ENCODE data around the gene ASAP3. TPM values are rescaled to one million over a fixed set of nuclear protein-coding genes. Genes with fewer than 3 reads are reported as not detected.

ASAP3 gene
- total and polyA plus RNA-seq, 9 donors, result 37.3 to 147 (median 91.0) TPM

DNA sequence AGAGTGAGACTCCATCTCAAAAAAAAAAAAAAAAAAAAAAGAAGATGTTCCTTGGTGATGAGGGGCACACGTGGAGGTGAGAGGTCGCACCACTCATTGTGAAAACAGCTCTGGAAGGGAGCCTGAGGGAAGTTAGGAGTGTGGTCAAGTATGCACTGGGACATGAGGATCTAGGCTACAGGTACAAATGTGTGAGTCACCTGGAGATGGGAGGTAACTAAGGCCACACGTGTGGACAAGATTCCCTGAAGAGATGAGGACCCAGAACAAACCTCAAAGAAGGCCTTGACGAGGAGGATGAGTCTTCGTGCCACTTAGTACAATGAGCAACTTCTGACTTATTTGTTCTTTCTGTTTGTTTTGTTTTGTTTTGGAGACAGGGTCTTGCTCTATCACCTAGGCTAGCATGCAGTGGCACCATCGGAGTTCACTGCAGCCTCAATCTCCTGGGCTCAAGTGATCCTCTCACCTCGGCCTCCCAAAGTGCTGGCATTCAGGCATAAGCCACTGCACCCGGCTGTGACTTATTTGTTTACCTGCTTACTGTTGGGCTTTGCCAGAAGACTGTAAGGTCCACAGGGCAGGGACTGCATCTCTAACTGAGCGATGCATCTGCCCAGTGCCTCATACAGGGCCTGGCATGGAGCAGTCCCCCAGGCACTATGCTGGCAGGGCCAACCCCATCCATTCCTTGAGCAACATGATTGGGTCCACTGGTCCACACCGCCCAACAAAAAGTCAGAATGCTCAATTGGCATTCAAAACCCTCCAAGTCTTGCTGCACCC, 6.4 kb downstream of the ASAP3 start:
- H3K4me3 ChIP-seq, result no peak overlapping the region
- H3K27ac ChIP-seq, result no peak overlapping the region
- no peak for TF ChIP-seq EP300 (IDR thresholded peaks at IDR 0.05)
- WGBS, 3 donors, result 83 to 87% (median 87%) methylated on average over 10 of the region's 10 CpGs
- no peaks in the 10 kb centered on the region for H3K9me3 ChIP-seq
- intact Hi-C loops (cut with DNase I), result no loop called here
- no peaks in the 10 kb centered on the region for H3K27me3 ChIP-seq
- no peak for DNase-seq
- H3K36me3 ChIP-seq, result no peaks in the 10 kb centered on the region
- H3K4me1 ChIP-seq (ENCODE audit: insufficient read depth), result peaks cover 5% of the 10 kb centered on the region

DNA sequence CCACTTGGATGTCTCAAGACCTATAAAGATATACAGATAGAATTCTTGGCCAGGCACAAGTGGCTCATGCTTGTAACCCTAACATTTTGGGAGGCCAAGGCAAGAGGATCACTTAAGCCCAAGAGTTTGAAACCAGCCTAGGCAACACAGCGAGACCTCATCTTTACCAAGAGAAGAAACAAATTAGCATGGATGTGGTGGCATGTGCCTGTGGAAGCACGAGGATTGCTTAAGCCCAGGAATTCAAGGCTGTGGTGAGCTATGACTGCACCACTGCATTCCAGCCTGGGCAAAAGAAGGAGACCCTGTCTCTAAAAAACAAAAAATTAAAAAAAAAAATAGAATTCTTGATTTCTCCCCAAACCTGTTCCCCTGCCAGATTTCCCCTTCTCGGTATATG, 8.3 kb downstream of the ASAP3 start:
- no peaks in the 10 kb centered on the region for H3K9me3 ChIP-seq
- peaks cover 12% of the 10 kb centered on the region for H3K4me1 ChIP-seq (ENCODE audit: insufficient read depth)
- no peaks in the 10 kb centered on the region for H3K27me3 ChIP-seq
- intact Hi-C loops (cut with DNase I), result no loop called here
- H3K36me3 ChIP-seq, result no peaks in the 10 kb centered on the region
- no peak for DNase-seq
- H3K4me3 ChIP-seq, result no peak overlapping the region
- TF ChIP-seq POLR2A (IDR thresholded peaks at IDR 0.05), result no peak
- TF ChIP-seq, protein P1, sequence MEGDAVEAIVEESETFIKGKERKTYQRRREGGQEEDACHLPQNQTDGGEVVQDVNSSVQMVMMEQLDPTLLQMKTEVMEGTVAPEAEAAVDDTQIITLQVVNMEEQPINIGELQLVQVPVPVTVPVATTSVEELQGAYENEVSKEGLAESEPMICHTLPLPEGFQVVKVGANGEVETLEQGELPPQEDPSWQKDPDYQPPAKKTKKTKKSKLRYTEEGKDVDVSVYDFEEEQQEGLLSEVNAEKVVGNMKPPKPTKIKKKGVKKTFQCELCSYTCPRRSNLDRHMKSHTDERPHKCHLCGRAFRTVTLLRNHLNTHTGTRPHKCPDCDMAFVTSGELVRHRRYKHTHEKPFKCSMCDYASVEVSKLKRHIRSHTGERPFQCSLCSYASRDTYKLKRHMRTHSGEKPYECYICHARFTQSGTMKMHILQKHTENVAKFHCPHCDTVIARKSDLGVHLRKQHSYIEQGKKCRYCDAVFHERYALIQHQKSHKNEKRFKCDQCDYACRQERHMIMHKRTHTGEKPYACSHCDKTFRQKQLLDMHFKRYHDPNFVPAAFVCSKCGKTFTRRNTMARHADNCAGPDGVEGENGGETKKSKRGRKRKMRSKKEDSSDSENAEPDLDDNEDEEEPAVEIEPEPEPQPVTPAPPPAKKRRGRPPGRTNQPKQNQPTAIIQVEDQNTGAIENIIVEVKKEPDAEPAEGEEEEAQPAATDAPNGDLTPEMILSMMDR (IDR thresholded peaks at IDR 0.05), result no peak
- TF ChIP-seq EP300 (IDR thresholded peaks at IDR 0.05), result no peak
- no peak overlapping the region for H3K27ac ChIP-seq
- 50 to 67% (median 66%) methylated on average over 3 of the region's 3 CpGs for WGBS, 3 donors

DNA sequence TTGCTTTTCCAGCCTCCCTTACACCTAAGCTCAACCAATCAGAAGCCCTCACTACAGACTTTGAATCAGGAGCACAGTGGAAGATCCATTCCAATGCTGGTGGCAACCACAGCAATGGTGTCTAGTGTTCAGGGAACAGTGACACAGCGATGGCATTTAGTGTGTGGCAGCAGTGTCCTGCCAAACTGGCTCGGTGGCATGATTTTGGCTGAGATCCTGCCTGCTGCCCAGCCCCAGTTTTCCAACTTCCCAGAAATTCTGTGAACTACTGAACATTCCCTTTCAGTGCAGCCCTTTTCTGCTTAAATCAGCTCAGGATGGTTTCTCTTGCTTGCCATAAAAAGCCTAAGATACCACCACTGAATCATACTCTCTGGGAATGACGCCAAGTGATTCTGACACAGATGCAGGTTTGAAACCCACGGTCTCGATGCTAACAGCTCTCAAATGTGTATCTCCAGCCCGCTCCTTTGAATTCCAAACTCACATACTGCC, 8.8 kb downstream of the ASAP3 start:
- H3K4me1 ChIP-seq (ENCODE audit: insufficient read depth), result peaks cover 16% of the 10 kb centered on the region
- no peaks in the 10 kb centered on the region for H3K9me3 ChIP-seq
- no peak overlapping the region for H3K4me3 ChIP-seq
- no peak overlapping the region for H3K27ac ChIP-seq
- WGBS, 3 donors, result 36 to 45% (median 41%) methylated on average over 6 of the region's 6 CpGs
- intact Hi-C loops (cut with DNase I), result no loop called here
- H3K27me3 ChIP-seq, result no peaks in the 10 kb centered on the region
- no peaks in the 10 kb centered on the region for H3K36me3 ChIP-seq
- DNase-seq, result peak in 2 of 5 donors; percentile 34 to 59
- TF ChIP-seq, protein P1 (IDR thresholded peaks at IDR 0.05), result no peak
- TF ChIP-seq EP300 (IDR thresholded peaks at IDR 0.05) (no peak), POLR2A (IDR thresholded peaks at IDR 0.05) (no peak)

DNA sequence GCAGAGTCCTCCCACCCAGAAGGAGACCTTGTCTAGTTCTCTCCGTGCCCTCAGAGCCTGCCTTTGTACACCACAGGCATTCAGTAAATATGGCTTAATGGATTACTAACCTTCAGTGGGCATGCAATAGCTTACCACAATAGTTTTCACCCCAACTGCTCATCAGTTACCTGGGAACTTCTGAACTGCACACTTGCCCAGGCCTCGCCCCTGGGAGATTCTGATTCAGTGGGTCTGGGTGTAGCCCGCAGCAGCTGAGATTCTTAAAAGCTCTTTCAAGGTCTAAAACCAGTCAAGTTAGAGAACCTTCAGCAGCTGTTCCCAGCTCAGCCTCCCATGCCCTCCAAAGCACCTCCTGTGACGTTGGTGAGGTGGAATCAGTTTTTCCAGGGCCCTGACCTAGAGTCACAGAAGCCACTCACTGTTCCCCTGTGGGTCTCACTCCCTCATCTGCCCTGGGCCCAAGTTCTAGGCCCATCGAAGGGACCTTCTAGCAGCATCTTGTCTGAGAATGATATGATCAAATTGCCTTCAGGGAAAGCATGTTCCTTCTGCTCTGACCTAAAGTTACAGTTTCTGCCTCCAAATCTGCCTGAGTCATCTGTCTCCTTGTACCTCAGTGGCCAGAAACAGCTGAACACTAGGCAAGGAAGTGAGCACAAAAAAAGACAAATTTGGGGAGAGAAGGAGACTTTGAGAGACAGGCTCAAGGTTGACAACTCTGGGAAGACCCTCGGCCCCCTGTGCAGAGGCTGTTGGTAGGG, 10.8 kb downstream of the ASAP3 start:
- 55 to 61% (median 60%) methylated on average over 6 of the region's 6 CpGs for WGBS, 3 donors
- TF ChIP-seq, protein P1 (IDR thresholded peaks at IDR 0.05), result no peak
- TF ChIP-seq POLR2A (IDR thresholded peaks at IDR 0.05) (no peak), EP300 (IDR thresholded peaks at IDR 0.05) (no peak)
- H3K36me3 ChIP-seq, result no peaks in the 10 kb centered on the region
- no peak for DNase-seq
- peaks cover 17% of the 10 kb centered on the region for H3K4me1 ChIP-seq (ENCODE audit: insufficient read depth)
- no peaks in the 10 kb centered on the region for H3K27me3 ChIP-seq
- no peak overlapping the region for H3K4me3 ChIP-seq
- intact Hi-C loops (cut with DNase I), result no loop called here
- H3K9me3 ChIP-seq, result no peaks in the 10 kb centered on the region
- peak overlapping the region in 1 of 2 donors; percentile 32 for H3K27ac ChIP-seq
